H1 (cell line): ENCODE data around the gene OGFR. TPM values are rescaled to one million over a fixed set of nuclear protein-coding genes. Genes with fewer than 3 reads are reported as not detected.

Experiments
- CTCF ChIA-PET: fragments of 300-600 bp; sonication (Branson Sonifier 250); formaldehyde crosslinking; loops from one replicate; lab custom pipeline; 2021; ENCODE audit not compliant: partially characterized antibody; lab: Charles Lee
- POLR2A ChIA-PET: fragments of 300-600 bp; sonication (Branson Sonifier 250); formaldehyde crosslinking; loops from one replicate; lab custom pipeline; 2021; ENCODE audit warnings: inconsistent platforms; ENCODE audit not compliant: partially characterized antibody; lab: Charles Lee
- DNase-seq, 2 experiments: peaks; one replicate each; pipeline versions ENCODE4 v3.0.0 to v3.0.0-alpha.2; 2010 to 2022; ENCODE audit warnings: low spot score in 2 of 2, low read depth in 1 of 2, mixed read lengths in 1 of 2
- FAIRE-seq: peaks from 2 replicates; lab custom pipeline; 2011; peaks lifted over from hg19 to GRCh38; lab: Jason Lieb, UNC
- H2AFZ ChIP-seq: 2 replicates; pipeline ENCODE4 v1.8.1; 2012; ENCODE audit warnings: low read length, inconsistent platforms
- H2AK5ac ChIP-seq: 2 replicates; pipeline ENCODE4 v1.6.1; 2013; ENCODE audit warnings: low read depth, low read length
- H2BK120ac ChIP-seq: replicated peaks from 2 replicates; pipeline ENCODE3; 2013; ENCODE audit warnings: low read depth, low read length, inconsistent platforms
- H2BK12ac ChIP-seq: 2 replicates; pipeline ENCODE4 v1.6.1; 2013; ENCODE audit warnings: low read depth, low read length
- H2BK15ac ChIP-seq: 2 replicates; pipeline ENCODE4 v1.6.1; 2013; ENCODE audit warnings: low read length
- H2BK20ac ChIP-seq: 2 replicates; pipeline ENCODE4 v1.6.1; 2013; ENCODE audit warnings: low read length
- H2BK5ac ChIP-seq: 2 replicates; pipeline ENCODE4 v1.6.1; 2013; ENCODE audit warnings: low read depth, low read length
- H3K14ac ChIP-seq: 2 replicates; pipeline ENCODE4 v1.6.1; 2013; ENCODE audit warnings: inconsistent platforms; ENCODE audit not compliant: insufficient read length
- H3K18ac ChIP-seq: 2 replicates; pipeline ENCODE4 v1.6.1; 2013; ENCODE audit warnings: low read length; ENCODE audit errors: extremely low read depth
- H3K23ac ChIP-seq: 2 replicates; pipeline ENCODE4 v1.6.1; 2013; ENCODE audit warnings: inconsistent platforms; ENCODE audit not compliant: insufficient read length
- H3K23me2 ChIP-seq: 2 replicates; pipeline ENCODE4 v1.6.1; 2013; ENCODE audit warnings: low read depth, low read length
- H3K27ac ChIP-seq: 2 replicates; pipeline ENCODE4 v1.6.1; 2011; ENCODE audit warnings: low read depth, low read length, inconsistent platforms
- H3K27me3 ChIP-seq, 4 experiments: replicated peaks in 1 of 4; 1 replicate in 1 of 4; 2 replicates in 3 of 4; pipeline versions ENCODE4 v1.6.1 to v1.8.1; 2011 to 2013; ENCODE audit warnings: low read length in 3 of 4, mild to moderate bottlenecking in 3 of 4, inconsistent platforms in 2 of 4, mixed read lengths in 2 of 4, moderate library complexity in 1 of 4; ENCODE audit not compliant: control insufficient read depth in 3 of 4, insufficient read depth in 3 of 4; ENCODE audit errors: extremely low read depth in 1 of 4
- H3K36me3 ChIP-seq, 4 experiments: 2 replicates each; pipeline versions ENCODE4 v1.6.1 to v1.8.1; 2011 to 2013; ENCODE audit warnings: mild to moderate bottlenecking in 4 of 4, low read length in 3 of 4, moderate library complexity in 2 of 4, control low read depth in 1 of 4, inconsistent platforms in 1 of 4; ENCODE audit not compliant: insufficient read depth in 4 of 4, control insufficient read depth in 2 of 4
- H3K4ac ChIP-seq: replicated peaks from 2 replicates; pipeline ENCODE3; 2013; ENCODE audit warnings: low read length, low read depth, mixed read lengths, inconsistent platforms; ENCODE audit not compliant: insufficient read length
- H3K4me1 ChIP-seq, 4 experiments: replicated peaks in 1 of 4; 1 replicate in 1 of 4; 2 replicates in 3 of 4; pipeline versions ENCODE4 v1.6.1 to v1.8.1; 2011 to 2013; ENCODE audit warnings: low read length in 3 of 4, inconsistent platforms in 2 of 4, mixed read lengths in 1 of 4; ENCODE audit not compliant: insufficient read depth in 4 of 4, control insufficient read depth in 3 of 4
- H3K4me2 ChIP-seq, 2 experiments: 2 replicates each; pipeline versions ENCODE4 v1.6.1 to v1.8.1; 2011 to 2013; ENCODE audit warnings: low read depth in 2 of 2, low read length in 2 of 2, control low read depth in 1 of 2, inconsistent platforms in 1 of 2, mild to moderate bottlenecking in 1 of 2; ENCODE audit not compliant: insufficient read depth in 1 of 2
- H3K4me3 ChIP-seq, 4 experiments: fragments of 200-600, 300-600 bp in 1 of 4; sonication (generic), shearing (Covaris generic), sonication (Bioruptor Twin) in 1 of 4; 2 replicates each; pipeline versions ENCODE4 v1.5.1 to v1.8.1; 2011 to 2016; ENCODE audit warnings: low read length in 4 of 4, low read depth in 3 of 4, control low read depth in 2 of 4, inconsistent platforms in 2 of 4, mild to moderate bottlenecking in 2 of 4, mixed read lengths in 1 of 4, moderate library complexity in 1 of 4; ENCODE audit not compliant: insufficient read depth in 2 of 4; ENCODE audit errors: extremely low read depth in 1 of 4
- H3K56ac ChIP-seq: replicated peaks from 2 replicates; pipeline ENCODE3; 2013; ENCODE audit warnings: low read depth, mild to moderate bottlenecking, mixed read lengths, low read length, inconsistent platforms; ENCODE audit not compliant: insufficient read length
- H3K79me1 ChIP-seq: 2 replicates; pipeline ENCODE4 v1.6.1; 2013; ENCODE audit warnings: low read depth, low read length, control low read depth
- H3K79me2 ChIP-seq, 2 experiments: 2 replicates each; pipeline versions ENCODE4 v1.6.1 to v1.8.1; 2012 to 2013; ENCODE audit warnings: low read length in 2 of 2, mild to moderate bottlenecking in 2 of 2, inconsistent platforms in 1 of 2; ENCODE audit not compliant: insufficient read depth in 2 of 2, control insufficient read depth in 1 of 2
- H3K9ac ChIP-seq, 4 experiments: replicated peaks in 1 of 4; 1 replicate in 1 of 4; 2 replicates in 3 of 4; pipeline versions ENCODE4 v1.6.1 to v1.8.1; 2011 to 2013; ENCODE audit warnings: low read depth in 3 of 4, low read length in 3 of 4, control low read depth in 2 of 4, mild to moderate bottlenecking in 2 of 4, moderate library complexity in 2 of 4, inconsistent platforms in 1 of 4; ENCODE audit errors: extremely low read depth in 1 of 4
- H3K9me3 ChIP-seq, 2 experiments: 2 replicates each; pipeline versions ENCODE4 v1.6.1 to v1.8.1; 2012 to 2013; ENCODE audit warnings: mild to moderate bottlenecking in 2 of 2, moderate library complexity in 2 of 2, control low read depth in 1 of 2, inconsistent platforms in 1 of 2, low read depth in 1 of 2, low read length in 1 of 2, mixed read lengths in 1 of 2; ENCODE audit not compliant: insufficient read depth in 2 of 2
- H4K20me1 ChIP-seq, 2 experiments: replicated peaks in 1 of 2; 2 replicates each; pipeline versions ENCODE3 to v1.8.1; 2011 to 2013; ENCODE audit warnings: inconsistent platforms in 2 of 2, low read length in 2 of 2, mild to moderate bottlenecking in 1 of 2; ENCODE audit not compliant: insufficient read depth in 2 of 2, control insufficient read depth in 1 of 2
- H4K5ac ChIP-seq: 2 replicates; pipeline ENCODE4 v1.6.1; 2013; ENCODE audit warnings: low read length, low read depth, mixed read lengths, inconsistent platforms; ENCODE audit not compliant: insufficient read length
- H4K8ac ChIP-seq: 2 replicates; pipeline ENCODE4 v1.8.0; 2013; ENCODE audit warnings: mild to moderate bottlenecking, moderate library complexity, low read length, inconsistent platforms; ENCODE audit not compliant: insufficient read depth; ENCODE audit errors: extremely low read depth
- H4K91ac ChIP-seq: replicated peaks from 2 replicates; pipeline ENCODE3; 2013; ENCODE audit warnings: low read length, mixed read lengths, inconsistent platforms; ENCODE audit not compliant: insufficient read length
- BACH1 ChIP-seq: IDR thresholded peaks from 2 replicates; pipeline ENCODE4 v1.6.1; 2012; ENCODE audit warnings: low read length, improper control_type of control experiment
- BCL11A ChIP-seq, 2 experiments: IDR thresholded peaks; one replicate each; pipeline ENCODE4 v1.6.1; 2011; ENCODE audit warnings: low read depth in 2 of 2, low read length in 2 of 2, mild to moderate bottlenecking in 2 of 2
- CEBPB ChIP-seq: IDR thresholded peaks from 2 replicates; pipeline ENCODE4 v1.6.1; 2012; ENCODE audit warnings: low read depth, low read length
- EP300 ChIP-seq, 2 experiments: IDR thresholded peaks; 1 replicate in 1 of 2; 2 replicates in 1 of 2; pipeline ENCODE4 v1.6.1; 2011 to 2012; ENCODE audit warnings: low read depth in 2 of 2, low read length in 2 of 2, mild to moderate bottlenecking in 2 of 2, borderline replicate concordance in 1 of 2, inconsistent platforms in 1 of 2, moderate library complexity in 1 of 2
- GTF2F1 ChIP-seq: IDR thresholded peaks from 2 replicates; pipeline ENCODE4 v1.6.1; 2012; ENCODE audit warnings: low read depth, low read length, improper control_type of control experiment, borderline replicate concordance
- MAFK ChIP-seq: IDR thresholded peaks from 2 replicates; pipeline ENCODE4 v1.6.1; 2012; ENCODE audit warnings: low read depth, mild to moderate bottlenecking, improper control_type of control experiment, low read length
- MAX ChIP-seq: IDR thresholded peaks from 2 replicates; pipeline ENCODE4 v1.6.1; 2012; ENCODE audit warnings: inconsistent platforms
- NANOG ChIP-seq: IDR thresholded peaks from 2 replicates; pipeline ENCODE4 v1.6.1; 2011; ENCODE audit warnings: low read length, low read depth, mild to moderate bottlenecking, inconsistent platforms; ENCODE audit not compliant: insufficient read depth, poor library complexity, severe bottlenecking
- RFX5 ChIP-seq: IDR thresholded peaks from 2 replicates; pipeline ENCODE4 v1.6.1; 2011; ENCODE audit warnings: low read depth, low read length, improper control_type of control experiment, borderline replicate concordance
- SIN3A ChIP-seq, 2 experiments: IDR thresholded peaks in 1 of 2; conservative IDR thresholded peaks in 1 of 2; 2 replicates each; pipeline ENCODE4 v1.6.1; 2011 to 2012; ENCODE audit warnings: low read length in 2 of 2, improper control_type of control experiment in 1 of 2, low read depth in 1 of 2, mild to moderate bottlenecking in 1 of 2
- TCF12 ChIP-seq: IDR thresholded peaks from 2 replicates; pipeline ENCODE4 v1.6.1; 2011; ENCODE audit warnings: low read depth, mild to moderate bottlenecking, low read length
- WGBS, 2 experiments: shearing (Covaris generic) in 1 of 2; methylation state at CpG; one replicate each; pipeline versions ENCODE4 v1.1.6 to v1.1.7; 2013 to 2015; ENCODE audit warnings: low lambda C conversion rate in 2 of 2, mixed read lengths in 2 of 2, inconsistent platforms in 1 of 2, low coverage in 1 of 2, missing lambda C conversion rate in 1 of 2; ENCODE audit not compliant: insufficient replicate concordance in 2 of 2, insufficient coverage in 1 of 2, insufficient read length in 1 of 2; ENCODE audit errors: extremely low coverage in 1 of 2, missing lambda C conversion rate in 1 of 2; 5-methylcytosine and 5-hydroxymethylcytosine counted together
- polyA plus RNA-seq, 7 experiments: library from polyadenylated mRNA; depleted of rRNA in 3 of 7; stranded (reverse) in 5 of 7; unstranded in 2 of 7; fragments of >200 nt in 5 of 7; fragments of 200-250 nt in 2 of 7; gene quantifications; 1 replicate in 5 of 7; 2 replicates in 1 of 7; 4 replicates in 1 of 7; pipeline versions ENCODE4 v1.2.1 to v1.2.3, GENCODE V29; 2011 to 2013; ENCODE audit warnings: missing spikeins in 2 of 7, mixed read lengths in 2 of 7
- total RNA-seq: library from RNA; stranded (reverse); fragmentation: NEBNext Ultra II Directional; extraction: Animal tissue kit (Norgen Biotek cat#: 25700); gene quantifications from 2 replicates; pipeline ENCODE4 v1.2.1, GENCODE V29; 2021

Gene OGFR
- total and polyA plus RNA-seq, 2 of the 8 experiments (the other 6 are each of a cell fraction or from before 2014, with no cell fraction given): 13.9 to 25.1 TPM

GRCh38 chr20:62769346-62770071 lies 35.1 kb upstream of the OGFR start:
- CTCF ChIA-PET: interaction anchor here (1.4 to 2.6 kb wide), 2 partner anchors 10 to 61 kb away, joined by 4 to 8 read pairs; partner anchors contain the start of gene NTSR1
- TF ChIP-seq EP300 (IDR thresholded peaks at IDR 0.05; ENCODE audit: borderline replicate concordance in 1 of 2, low read depth in 2 of 2, low read length in 2 of 2) (no peak), SIN3A (conservative IDR thresholded peaks at IDR 0.05 in 1 of 2, IDR thresholded peaks at IDR 0.05 in 1 of 2; ENCODE audit: low read depth in 1 of 2, low read length in 2 of 2) (no peak), MAX (no peak), TCF12 (no peak), NANOG (no peak), BCL11A (IDR thresholded peaks at IDR 0.05; ENCODE audit: low read depth in 2 of 2, low read length in 2 of 2) (no peak), MAFK (no peak), GTF2F1 (no peak), BACH1 (no peak), RFX5 (no peak), CEBPB (no peak)

More at GRCh38 chr20:62769346-62770071, 35.1 kb upstream of the OGFR start:
- no peak overlapping the region for H3K56ac ChIP-seq
- H3K36me3 ChIP-seq: no peaks in the 10 kb centered on the region
- H2AK5ac ChIP-seq: 0 out of 2 replicates have a peak overlapping the region, but pooled peaks have one; percentile 56
- no peaks in the 10 kb centered on the region for H3K79me2 ChIP-seq
- H2BK12ac ChIP-seq: peak overlapping the region; percentile 93; the same call in 1 of the 2 replicates
- DNase-seq (no peak), FAIRE-seq (no peak)
- no peak overlapping the region for H3K14ac ChIP-seq
- peak overlapping the region; percentile 90 for H3K4ac ChIP-seq
- H3K18ac ChIP-seq: no peak overlapping the region
- H2BK5ac ChIP-seq: 0 out of 2 replicates have a peak overlapping the region, but pooled peaks have one; percentile 73
- H4K20me1 ChIP-seq: peaks cover 0 to 5% of the 10 kb centered on the region in 2 experiments
- H3K27me3 ChIP-seq: no peaks in the 10 kb centered on the region; a peak in 1 of 7 replicates
- H3K23me2 ChIP-seq: no peaks in the 10 kb centered on the region
- no peaks in the 10 kb centered on the region for H3K9me3 ChIP-seq
- H4K91ac ChIP-seq: no peak overlapping the region
- no peak overlapping the region for H3K9ac ChIP-seq
- peak overlapping the region; percentile 35; the same call in 1 of the 2 replicates for H4K8ac ChIP-seq
- H3K4me1 ChIP-seq: peaks cover 0 to 10% (median 1%) of the 10 kb centered on the region in 4 experiments; a peak in 3 of 7 replicates
- no peak overlapping the region for H2BK120ac ChIP-seq
- no peak overlapping the region for H4K5ac ChIP-seq
- H3K79me1 ChIP-seq: peaks cover 4% of the 10 kb centered on the region; the same call in 1 of the 2 replicates
- peak overlapping the region; percentile 99; the same call in 1 of the 2 replicates for H2BK15ac ChIP-seq
- H2AFZ ChIP-seq: no peak overlapping the region
- no peak overlapping the region; the same call in 1 of the 2 replicates for H3K27ac ChIP-seq
- H2BK20ac ChIP-seq: peak overlapping the region; percentile 75
- peak overlapping the region; percentile 86 for H3K23ac ChIP-seq
- H3K4me2 ChIP-seq: no peak overlapping the region
- POLR2A ChIA-PET: no interaction called here
- WGBS, 2 experiments: 91% methylated on average over 16 of the region's 16 CpGs; no CpG with 5 or more reads in 1 of the 2 experiments
- H3K4me3 ChIP-seq: no peak overlapping the region
